ENCODE data around the gene ZFAND5.

ZFAND5 gene

GRCh38 chr9:72306761-72307160 is 58.2 kb downstream of the ZFAND5 start:
- no peak for DNase-seq (ENCODE audit: low read depth)
- TF ChIP-seq CTCF (IDR thresholded peaks at IDR 0.05; ENCODE audit: low read depth, low read length, missing control alignments), result no peak
- no peak overlapping the region for H3K4me3 ChIP-seq (ENCODE audit: low read depth, low read length)
- in situ Hi-C loops (cut with HindIII; ENCODE audit: low sequenced_read_pairs), result no loop called here

DNA sequence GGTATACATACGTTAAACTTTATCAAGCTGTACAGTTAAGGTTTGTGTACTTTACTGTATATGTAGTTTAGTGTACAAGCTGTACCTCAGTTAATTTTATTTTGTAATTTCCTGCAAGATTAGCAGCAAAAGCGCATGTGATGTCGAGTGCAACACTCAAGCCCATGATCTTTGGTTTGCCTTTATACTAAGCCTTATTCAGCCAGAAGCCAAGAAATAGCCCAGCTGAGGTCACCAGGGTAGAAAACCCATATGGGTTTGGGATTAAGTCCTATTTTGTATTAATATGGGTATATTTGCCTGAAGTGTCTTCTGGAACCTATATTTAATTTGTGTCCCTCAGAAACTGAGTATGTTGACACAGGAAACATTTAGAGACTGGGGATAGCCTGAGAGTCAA is 59.3 kb downstream of the ZFAND5 start:
- TF ChIP-seq CTCF (IDR thresholded peaks at IDR 0.05; ENCODE audit: low read depth, low read length, missing control alignments), result no peak
- no peak overlapping the region for H3K4me3 ChIP-seq (ENCODE audit: low read depth, low read length)
- in situ Hi-C loops (cut with HindIII; ENCODE audit: low sequenced_read_pairs), result no loop called here
- no peak for DNase-seq (ENCODE audit: low read depth)

GRCh38 chr9:72305102-72305546 is 59.9 kb downstream of the ZFAND5 start:
- in situ Hi-C loops (cut with HindIII; ENCODE audit: low sequenced_read_pairs), result no loop called here
- TF ChIP-seq CTCF (IDR thresholded peaks at IDR 0.05; ENCODE audit: low read depth, low read length, missing control alignments), result no peak
- no peak overlapping the region for H3K4me3 ChIP-seq (ENCODE audit: low read depth, low read length)
- no peak for DNase-seq (ENCODE audit: low read depth)

GRCh38 chr9:72304538-72304937 is 60.5 kb downstream of the ZFAND5 start:
- DNase-seq (ENCODE audit: low read depth), result no peak
- no peak overlapping the region for H3K4me3 ChIP-seq (ENCODE audit: low read depth, low read length)
- TF ChIP-seq CTCF (IDR thresholded peaks at IDR 0.05; ENCODE audit: low read depth, low read length, missing control alignments), result no peak
- in situ Hi-C loops (cut with HindIII; ENCODE audit: low sequenced_read_pairs), result no loop called here
